GM19328 (cell line): Measurements from ENCODE around the gene ARL3.
"Not testable (repeated sequence)": the region's sequence is repeated elsewhere in the genome, so short reads cannot be mapped to it uniquely, and the experiment has no call there.

Experiments
- ATAC-seq: cut with Tn5 transposase; IDR thresholded peaks from one replicate; pipeline ENCODE4 v1.9.1; 2021; ENCODE audit warnings: mild to moderate bottlenecking, moderate library complexity; ENCODE audit not compliant: unreplicated experiment

ARL3 gene

DNA sequence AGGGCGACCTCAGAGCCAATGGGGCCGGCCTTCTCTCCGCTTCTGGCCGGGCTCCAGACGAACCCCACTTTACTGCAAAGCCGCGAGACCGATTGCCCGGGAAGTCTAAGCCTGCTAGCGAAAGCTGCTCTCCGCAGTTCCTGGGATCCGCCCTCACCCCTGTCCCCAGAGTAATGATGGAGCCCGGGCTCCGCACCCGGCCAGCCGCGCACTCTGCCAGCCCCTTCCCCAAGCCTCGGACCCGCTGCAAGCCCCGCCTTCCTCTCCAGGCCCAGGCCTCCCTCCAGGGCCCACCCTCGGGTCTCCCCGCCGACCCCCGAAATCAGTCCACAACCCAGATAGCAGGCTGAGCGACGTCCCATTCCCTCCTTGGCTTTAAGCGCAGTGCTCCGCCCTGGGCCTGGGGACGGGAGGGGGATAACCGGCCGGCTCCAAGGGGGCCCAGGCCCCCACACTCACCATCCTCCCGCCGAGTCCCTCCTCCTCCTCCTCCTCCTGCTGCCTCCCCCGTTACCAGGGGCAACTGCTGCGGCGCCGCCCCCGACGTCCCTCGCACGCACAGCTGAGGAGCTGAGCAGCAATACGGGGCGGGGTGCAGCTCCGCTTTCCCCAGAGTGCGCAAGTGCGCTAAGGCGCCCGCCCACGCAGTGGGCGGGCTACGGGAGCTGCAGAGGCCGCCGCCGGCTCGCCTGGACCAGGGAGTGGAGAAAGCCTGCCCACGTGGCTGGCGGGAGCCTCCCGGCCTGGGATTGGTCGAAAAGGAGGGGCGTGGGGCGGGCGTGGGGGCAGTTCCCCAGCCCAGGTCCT, at the start of gene ARL3:
TSS of gene ARL3 (minus strand) at position 584 of the 807 bp plus-strand sequence. CDS start at position 462, 122 bp downstream.
- ATAC-seq, result peak; percentile 81

DNA sequence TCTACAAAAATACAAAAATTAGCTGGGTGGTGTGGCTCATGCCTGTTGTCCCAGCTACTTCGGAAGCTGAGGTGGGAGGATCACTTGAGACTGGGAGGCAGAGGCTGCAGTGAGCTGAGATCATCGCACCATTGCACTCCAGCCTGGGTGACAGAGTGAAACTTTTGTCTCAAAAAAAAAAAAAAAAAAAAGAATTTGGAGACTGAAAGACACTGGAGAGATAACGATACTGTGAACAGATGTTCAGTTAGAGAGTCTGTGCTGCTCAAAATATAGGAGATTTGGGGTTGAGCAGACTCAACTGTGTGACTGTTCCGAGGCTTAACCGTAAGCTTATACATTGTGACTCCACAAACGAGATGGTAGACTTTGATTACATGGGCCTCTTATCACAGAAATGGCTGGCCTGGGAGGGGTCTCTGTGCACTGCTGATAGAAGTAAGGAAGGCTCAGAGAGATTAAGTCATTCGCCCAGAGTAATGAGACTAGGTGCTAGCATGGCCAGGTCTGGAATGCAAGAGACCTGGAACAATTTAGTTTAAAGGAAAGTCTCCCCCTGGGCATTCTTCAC, 48.9 kb upstream of the ARL3 start:
- ATAC-seq, result no peak

GRCh38 chr10:102762401-102763015, 48.3 kb upstream of the ARL3 start:
- no peak for ATAC-seq

DNA sequence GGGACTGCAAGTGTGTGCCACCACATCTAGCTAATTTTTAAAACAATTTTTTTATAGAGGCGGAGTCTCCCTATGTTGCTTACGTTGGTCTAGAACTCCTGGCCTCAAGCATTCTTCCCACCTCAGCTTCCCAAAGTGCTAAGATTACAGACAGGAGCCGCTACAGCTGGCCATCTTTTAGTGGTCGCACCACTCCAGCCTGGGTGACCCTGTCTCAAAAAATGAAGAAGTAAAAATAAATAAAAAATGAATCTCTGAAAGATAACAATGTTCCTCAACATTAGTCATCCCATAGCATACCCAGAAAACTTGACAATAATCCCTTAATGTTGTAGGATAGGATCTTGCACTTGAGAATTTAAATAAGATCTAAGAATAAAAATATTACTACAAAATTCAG, 47.8 kb upstream of the ARL3 start:
- no peak for ATAC-seq

DNA sequence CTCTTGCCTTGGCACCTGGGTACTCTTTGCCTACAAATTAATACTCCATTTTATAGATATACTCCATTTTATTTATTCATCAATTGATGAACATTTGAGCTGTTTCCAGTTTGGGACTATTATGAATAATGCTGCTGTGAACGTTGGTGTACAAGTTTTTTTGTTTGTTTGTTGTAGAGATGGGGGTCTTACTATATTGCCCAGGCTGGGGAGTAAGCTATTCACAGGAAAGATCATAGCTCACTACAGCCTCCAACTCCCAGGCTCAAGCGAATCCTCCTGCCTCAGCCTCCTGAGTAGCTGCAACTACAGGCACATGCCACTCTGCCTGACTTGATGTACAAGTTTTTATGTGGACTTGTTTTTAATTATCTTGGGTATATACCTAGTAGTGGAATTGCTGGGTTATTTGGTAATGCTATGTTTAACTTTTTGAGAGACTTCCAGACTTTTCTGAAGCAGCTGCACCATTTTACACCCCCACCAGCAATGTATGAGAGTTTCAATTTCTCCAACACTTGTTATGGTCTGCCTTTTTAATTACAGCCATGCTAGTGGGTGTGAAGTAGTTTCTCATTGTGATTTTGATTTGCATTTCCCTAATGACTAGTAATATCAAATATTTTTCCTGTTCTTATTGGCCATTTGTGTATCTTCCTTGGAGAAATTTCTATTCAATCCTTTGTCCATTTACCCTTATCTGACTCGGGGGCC, 45.5 kb upstream of the ARL3 start:
- ATAC-seq, result no peak

DNA sequence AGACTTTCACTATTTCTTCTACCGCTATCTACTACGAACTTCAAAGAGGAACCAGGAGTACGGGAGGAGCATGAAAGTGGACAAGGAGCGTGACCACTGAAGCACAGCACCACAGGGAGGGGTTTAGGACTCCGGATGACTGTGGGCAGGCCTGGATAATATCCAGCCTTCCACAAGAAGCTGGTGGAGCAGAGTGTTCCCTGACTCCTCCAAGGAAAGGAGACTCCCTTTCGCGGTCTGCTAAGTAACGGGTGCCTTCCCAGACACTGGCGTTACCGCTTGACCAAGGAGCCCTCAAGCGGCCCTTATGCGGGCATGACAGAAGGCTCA, 44.7 kb upstream of the ARL3 start:
- ATAC-seq, result not testable (repeated sequence)

DNA sequence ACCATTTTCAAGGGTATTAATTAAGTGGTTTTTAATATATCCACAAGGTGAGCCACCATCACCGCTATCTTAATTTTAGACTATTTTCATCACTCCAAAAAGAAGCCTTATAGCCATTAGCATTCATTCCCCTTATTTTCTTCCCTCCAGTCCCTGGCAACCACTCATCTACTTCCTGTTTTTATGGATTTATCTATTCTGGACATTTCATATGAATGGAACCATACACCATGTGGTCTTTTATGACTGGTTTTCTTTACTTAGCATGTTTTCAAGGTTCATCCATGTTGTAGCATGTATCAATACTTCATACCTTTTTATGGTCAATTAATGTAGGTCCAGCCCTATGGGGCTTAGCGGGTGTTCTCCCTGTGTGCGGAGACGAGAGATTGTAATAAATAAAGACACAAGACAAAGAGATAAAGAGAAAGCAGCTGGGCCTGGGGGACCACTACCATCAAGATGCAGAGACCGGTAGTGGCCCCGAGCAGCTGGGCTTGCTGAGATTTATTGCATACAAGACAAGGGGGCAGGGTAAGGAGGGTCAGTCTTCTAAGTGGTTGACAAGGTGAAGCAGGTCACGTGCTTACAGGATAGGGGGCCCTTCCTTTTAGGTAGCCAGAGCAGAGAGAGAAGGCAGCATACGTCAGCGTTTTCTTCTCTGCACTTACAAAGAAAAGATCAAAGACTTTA, 44.2 kb upstream of the ARL3 start:
- no peak for ATAC-seq

DNA sequence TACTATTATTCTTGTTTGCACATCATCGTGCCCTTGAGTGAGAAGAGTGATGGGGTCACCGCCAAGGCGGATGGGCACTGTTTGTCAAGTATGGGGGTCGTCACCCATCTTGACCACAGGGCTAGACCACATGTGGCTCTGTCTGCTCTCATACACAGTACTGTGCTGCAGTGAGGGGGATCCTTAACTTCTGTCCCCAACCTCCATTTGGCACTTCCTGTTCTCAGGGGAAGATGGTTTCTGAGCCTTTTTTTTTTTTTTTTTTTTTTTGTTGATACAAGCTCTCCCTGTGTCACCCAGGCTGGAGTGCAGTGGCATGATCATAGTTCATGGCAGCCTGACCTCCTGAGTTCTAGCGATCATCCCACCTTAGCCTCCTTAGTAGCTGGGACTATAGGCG, 43.1 kb upstream of the ARL3 start:
- no peak for ATAC-seq

DNA sequence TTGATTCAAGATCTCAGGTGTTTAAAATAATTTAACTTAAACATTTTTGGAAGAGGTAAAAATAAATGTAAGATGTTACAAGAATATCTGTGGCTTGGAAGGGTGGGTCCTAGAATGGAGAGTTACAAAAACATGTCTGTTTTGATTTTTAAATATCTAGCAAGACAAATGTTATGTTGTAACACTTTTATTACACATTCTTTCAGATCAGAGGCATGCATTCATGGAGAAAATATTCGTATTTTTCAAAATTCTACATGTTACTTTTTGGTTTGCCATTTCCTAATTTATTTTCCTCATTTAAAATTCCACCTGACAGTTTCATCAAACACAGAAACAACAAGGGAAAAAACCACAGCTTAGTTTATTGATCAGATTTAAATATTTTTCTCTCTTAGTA, 39.5 kb upstream of the ARL3 start:
- ATAC-seq, result no peak

DNA sequence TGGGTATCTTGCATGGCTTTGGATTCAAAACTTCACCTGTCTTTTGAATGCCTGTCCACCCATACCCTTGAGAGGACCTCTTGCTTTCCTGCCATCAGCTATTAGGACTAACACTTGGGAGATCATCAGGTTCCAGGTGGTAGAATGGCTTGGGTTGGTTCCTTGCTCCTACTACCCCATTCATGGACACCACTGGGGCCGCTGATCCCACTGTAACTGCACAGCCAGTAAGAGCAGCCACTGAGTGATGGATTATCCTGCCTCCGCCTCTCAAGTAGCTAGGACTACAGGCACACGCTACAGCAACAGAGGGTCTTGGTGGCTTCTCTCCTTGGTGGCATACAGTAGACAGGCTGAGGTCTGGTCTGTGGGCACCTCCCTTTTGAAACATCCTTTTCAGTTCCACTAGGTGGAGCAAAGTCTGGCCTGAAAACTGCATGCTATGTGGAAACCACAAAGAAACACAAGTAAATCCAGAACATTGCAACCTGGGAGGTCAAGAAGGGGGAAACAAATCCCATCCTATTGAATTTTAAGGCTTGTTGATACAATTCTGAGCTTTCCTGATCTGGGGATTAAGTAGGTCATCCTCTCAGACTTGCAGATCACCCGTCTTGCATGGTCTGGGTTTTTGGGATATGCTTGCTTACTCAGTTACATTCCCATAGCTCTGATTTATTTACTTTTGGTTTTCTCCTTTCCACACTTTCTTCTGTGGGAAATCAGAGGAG, 38.9 kb upstream of the ARL3 start:
- no peak for ATAC-seq

- ATAC-seq, result no peak
Observed at GRCh38 chr10:102752266-102752930, 38.2 kb upstream of the ARL3 start.

DNA sequence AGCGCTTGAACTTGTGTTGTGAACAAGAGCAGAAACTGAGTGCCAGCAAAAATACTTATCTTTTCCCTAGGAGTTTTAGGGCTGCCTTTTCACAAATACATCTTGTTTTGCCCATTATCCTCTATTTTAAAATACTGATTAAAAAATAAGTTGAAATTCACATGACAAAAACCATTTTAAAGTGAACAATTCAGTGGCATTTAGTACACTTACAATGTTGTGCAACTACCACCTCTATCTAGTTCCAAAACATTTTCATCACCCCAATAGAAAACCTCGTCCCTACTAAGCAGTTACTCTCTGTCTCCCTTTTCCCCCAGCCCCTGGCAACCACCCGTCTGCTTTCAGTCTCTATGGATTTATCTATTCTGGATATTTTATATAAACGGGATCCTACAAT, 31.0 kb upstream of the ARL3 start:
- no peak for ATAC-seq

GRCh38 chr10:102744374-102745051, 30.3 kb upstream of the ARL3 start:
- peak; percentile 13 for ATAC-seq

GRCh38 chr10:102743588-102744373, 29.6 kb upstream of the ARL3 start, which contains the start of gene WBP1L:
WBP1L (plus strand) TSS chr10:102743948; CDS start chr10:102744054, 106 bp downstream.
- ATAC-seq, result peak; percentile 93

GRCh38 chr10:102743078-102743587, 28.9 kb upstream of the ARL3 start:
- ATAC-seq, result no peak

DNA sequence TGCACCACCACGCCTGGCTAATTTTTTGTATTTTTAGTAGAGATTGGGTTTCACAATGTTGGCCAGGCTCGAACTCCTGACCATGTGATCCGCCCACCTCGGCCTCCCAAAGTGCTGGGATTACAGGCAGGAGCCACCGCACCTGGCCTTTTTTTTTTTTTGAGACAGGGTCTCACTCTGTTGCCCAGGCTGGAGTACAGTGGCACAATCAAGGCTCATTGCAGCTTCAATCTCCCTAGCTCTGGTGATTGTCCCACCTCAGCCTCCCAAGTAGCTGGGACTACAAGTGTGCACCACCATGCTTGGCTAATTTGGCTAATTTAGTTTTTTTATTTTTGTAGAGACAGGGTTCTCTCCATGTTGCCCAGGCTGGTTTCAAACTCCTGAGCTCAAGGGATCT, 28.1 kb upstream of the ARL3 start:
- ATAC-seq, result not testable (repeated sequence)

DNA sequence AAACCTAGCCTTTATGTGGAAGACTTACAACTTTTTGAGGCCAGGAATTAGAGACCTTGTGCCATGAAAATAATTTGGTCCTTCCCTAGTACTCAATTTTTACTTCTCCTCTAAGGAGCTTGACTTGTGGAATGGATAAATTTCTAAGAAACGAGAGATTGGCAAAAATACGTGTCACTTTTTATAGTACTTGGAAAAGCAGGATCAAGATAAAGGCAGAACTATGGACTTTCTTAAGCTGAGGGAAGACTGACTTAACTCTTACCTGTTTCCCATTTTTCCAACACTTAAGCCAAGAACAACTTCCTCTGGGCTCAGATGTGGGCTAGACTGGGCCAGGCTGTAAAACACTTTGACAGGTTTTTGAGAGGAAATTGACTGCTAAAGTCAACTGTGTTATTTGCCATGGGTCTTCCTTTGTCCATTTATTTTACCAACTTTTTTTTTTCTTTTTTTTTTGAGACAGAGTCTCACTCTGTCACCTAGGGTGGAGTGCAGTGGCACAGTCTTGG, 27.6 kb upstream of the ARL3 start:
- ATAC-seq, result no peak

DNA sequence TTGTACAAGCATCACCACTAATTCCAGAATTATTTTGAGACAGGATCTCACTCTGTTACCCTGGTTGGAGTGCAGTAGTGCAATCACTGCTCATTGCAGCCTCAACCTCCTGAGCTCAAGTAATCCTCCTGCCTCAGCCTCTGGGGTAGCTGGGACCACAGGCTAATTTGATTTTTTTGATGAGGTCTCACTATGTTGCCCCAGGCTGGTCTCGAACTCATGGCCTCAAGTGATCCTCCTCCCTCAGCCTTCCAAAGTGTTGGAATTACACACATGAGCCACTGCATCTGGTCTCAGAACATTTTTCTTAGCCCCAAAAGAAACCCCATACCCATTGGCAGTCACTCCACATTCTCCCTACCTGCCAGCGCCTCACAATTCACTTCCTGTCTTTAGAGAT, 26.0 kb upstream of the ARL3 start:
- no peak for ATAC-seq
